Measurements from ENCODE around the gene CAPN8.

GRCh38 chr1:223515421-223515820 is 150.1 kb downstream of the CAPN8 start:
- TF ChIP-seq POLR2A (IDR thresholded peaks at IDR 0.05) (no peak), CTCF (IDR thresholded peaks at IDR 0.05) (no peak)

Data from right lobe of liver (tissue), 4 donors.